Fibroblast of villous mesenchyme (primary cell): ENCODE data around the gene FARSA. TPM values are rescaled to one million over a fixed set of nuclear protein-coding genes. Genes with fewer than 3 reads are reported as not detected.
A peak's percentile ranks its signal among the peaks of the same experiment; 100 is the strongest.

Experiments used
- DNase-seq: peaks from one replicate; pipeline ENCODE4 v3.0.0-alpha.2; 2010; ENCODE audit warnings: low read depth
- H3K4me3 ChIP-seq: 2 replicates; pipeline ENCODE4 v1.5.1; 2011; ENCODE audit warnings: low read depth, mild to moderate bottlenecking, low read length
- total RNA-seq: library from RNA; depleted of rRNA; stranded (reverse); fragments of >200 nt; gene quantifications from 2 replicates; pipeline ENCODE4 v1.2.3, GENCODE V29; 2012
- TF ChIP-seq, protein P1 (sequence below): IDR thresholded peaks from 2 replicates; pipeline ENCODE4 v1.5.1; 2012; ENCODE audit warnings: low read depth, mild to moderate bottlenecking, low read length; ENCODE audit not compliant: insufficient read depth

The FARSA gene
- total RNA-seq, 1 donor = 65.2 TPM

DNA sequence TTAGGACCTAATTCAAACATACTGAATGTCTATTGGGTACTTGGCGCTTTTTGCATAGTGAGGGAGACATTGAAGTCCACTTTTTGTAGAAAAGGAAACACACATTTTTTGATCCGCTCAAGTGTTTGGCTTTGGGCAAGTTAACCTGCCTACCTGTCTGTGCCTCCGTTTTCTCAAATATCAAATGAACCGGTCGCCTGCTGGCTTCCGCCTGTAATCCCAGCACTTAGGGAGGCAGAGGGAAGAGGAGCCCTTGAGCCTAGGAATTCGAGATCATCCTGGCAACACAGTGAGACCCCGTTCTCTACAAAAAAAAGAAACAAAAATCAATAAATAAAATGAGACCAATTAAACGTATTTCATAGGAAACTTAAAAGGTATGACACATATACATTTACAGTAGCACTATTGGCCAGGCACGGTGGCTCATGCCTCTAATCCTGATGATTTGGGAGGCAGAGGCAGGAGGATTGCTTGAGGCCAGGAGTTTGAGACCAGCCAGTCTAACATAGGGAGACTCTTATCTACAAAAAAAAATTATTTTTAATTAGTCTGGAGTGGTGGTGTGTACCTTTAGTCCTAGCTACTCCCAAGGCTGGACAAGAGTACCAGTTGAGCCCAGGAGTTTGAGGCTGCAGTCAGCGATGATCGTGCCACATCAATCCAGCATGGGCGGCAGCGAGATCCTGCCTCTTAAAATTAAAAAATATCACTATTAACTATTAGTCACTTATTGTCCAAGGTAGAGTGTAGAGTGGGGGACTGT, 13.4 kb upstream of the FARSA start:
- no peak for DNase-seq
- TF ChIP-seq, protein P1, sequence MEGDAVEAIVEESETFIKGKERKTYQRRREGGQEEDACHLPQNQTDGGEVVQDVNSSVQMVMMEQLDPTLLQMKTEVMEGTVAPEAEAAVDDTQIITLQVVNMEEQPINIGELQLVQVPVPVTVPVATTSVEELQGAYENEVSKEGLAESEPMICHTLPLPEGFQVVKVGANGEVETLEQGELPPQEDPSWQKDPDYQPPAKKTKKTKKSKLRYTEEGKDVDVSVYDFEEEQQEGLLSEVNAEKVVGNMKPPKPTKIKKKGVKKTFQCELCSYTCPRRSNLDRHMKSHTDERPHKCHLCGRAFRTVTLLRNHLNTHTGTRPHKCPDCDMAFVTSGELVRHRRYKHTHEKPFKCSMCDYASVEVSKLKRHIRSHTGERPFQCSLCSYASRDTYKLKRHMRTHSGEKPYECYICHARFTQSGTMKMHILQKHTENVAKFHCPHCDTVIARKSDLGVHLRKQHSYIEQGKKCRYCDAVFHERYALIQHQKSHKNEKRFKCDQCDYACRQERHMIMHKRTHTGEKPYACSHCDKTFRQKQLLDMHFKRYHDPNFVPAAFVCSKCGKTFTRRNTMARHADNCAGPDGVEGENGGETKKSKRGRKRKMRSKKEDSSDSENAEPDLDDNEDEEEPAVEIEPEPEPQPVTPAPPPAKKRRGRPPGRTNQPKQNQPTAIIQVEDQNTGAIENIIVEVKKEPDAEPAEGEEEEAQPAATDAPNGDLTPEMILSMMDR = no peak
- peak overlapping the region; percentile 72 for H3K4me3 ChIP-seq

DNA sequence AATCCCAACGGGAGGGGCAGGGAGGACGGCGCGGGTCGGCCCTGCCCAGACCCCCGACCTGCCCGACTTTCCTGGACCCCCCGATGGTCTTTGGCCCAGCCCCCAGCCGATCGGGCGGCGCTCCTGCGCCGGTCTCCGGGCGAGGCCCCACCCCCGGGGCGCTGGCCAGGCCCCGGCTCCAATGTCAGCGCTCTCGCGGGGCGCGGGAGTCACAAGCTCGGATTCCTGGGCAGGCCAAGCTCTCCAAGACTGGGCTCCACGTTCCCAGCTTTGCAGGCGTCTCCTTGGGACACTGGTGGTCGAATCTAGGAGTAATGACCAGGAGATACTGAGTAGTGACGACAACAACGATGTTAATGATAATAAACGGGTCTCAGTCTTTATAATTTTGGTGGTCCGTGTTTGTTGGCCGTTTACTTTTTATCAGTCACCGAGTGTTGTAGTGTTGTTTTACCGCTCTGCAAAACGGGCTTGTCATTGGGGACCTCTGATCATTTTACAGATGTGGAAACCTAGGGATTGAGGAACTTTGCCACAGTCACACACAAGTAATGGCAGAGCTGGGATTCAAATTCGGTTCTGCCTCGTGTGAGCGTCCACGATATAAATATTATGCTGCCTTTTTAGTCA, 12.7 kb upstream of the FARSA start:
- H3K4me3 ChIP-seq = peak overlapping the region; percentile 72
- peak; percentile 85 for DNase-seq
- TF ChIP-seq, protein P1 = no peak

DNA sequence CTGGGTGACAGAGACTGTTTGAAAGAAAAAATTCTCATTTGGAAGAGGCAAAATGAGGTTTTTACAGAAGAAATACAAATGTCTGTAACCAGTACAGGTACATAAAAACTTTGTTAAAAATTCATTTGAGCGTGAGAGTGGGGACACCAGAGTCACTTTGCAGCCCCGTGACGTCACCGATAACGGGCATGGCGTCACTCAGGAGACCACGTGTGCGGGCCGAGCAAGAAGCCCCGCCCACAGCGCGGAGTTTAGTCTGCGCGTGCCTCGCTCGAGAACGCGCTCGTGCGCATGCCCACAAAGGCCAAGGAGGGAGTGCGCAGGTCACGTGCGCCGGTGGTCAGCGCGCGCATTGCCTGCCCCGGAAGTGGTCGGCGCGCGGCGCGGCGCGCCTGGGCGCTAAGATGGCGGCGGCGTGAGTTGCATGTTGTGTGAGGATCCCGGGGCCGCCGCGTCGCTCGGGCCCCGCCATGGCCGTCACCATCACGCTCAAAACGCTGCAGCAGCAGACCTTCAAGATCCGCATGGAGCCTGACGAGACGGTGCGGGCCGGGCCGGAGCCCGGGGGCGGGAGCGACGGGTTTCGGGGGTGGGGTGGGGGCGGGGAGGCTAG, 12.1 kb upstream of the FARSA start, which contains the start of gene RAD23A:
Gene RAD23A, plus strand, starts transcription at position 384 of the 613 bp plus-strand sequence. Its CDS starts 87 bp downstream, at position 471.
- peak within 1 kb of the TSS; percentile 72 for H3K4me3 ChIP-seq
- peak; percentile 99 for DNase-seq
- TF ChIP-seq, protein P1 = no peak

DNA sequence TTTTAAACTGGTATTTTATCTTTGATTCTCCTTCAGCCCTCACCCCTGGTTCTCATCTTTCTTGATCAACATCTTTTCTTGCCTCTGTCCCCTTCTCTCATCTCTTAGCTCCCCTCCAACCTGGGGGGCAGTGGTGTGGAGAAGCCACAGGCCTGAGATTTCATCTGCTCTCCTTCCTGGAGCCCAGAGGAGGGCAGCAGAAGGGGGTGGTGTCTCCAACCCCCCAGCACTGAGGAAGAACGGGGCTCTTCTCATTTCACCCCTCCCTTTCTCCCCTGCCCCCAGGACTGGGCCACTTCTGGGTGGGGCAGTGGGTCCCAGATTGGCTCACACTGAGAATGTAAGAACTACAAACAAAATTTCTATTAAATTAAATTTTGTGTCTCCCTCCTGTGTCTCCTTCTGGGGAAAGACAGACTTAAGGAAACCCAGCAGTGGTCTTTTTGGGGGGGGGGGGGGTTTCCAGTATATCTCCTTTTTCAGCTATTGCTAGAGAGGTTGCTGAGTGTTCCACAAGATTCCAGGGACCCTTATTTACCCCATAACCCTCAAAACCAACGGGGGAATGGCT, 10.7 kb upstream of the FARSA start:
- DNase-seq = no peak
- TF ChIP-seq, protein P1 = no peak
- H3K4me3 ChIP-seq = no peak overlapping the region

DNA sequence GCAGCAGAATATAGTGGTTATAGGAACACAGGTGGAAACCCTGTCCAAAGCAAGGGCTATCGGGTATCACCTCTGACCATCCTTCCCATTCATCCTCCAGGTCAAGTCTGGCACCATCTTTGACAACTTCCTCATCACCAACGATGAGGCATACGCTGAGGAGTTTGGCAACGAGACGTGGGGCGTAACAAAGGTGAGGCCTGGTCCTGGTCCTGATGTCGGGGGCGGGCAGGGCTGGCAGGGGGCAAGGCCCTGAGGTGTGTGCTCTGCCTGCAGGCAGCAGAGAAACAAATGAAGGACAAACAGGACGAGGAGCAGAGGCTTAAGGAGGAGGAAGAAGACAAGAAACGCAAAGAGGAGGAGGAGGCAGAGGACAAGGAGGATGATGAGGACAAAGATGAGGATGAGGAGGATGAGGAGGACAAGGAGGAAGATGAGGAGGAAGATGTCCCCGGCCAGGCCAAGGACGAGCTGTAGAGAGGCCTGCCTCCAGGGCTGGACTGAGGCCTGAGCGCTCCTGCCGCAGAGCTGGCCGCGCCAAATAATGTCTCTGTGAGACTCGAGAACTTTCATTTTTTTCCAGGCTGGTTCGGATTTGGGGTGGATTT, 10.0 kb upstream of the FARSA start:
- DNase-seq = no peak
- no peak overlapping the region for H3K4me3 ChIP-seq
- TF ChIP-seq, protein P1 = no peak

DNA sequence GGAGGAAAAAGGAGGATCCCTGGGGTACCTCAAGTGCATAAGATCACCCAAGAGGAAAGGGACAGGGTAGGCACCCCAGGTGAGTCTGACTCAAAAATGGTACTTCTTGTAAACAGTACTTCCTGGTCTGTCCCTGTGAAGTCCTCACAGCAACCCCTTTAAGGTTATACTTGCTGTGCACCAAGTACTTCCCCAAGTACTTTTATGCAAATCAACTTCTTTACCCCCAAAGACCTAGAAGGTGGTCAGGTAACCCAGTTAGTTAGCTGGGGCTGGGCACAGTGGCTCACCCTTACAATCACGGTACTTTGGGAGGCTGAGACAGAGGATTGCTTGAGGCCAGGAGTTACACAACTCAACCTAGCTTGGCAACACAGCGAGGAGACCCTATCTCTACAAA, 7.4 kb upstream of the FARSA start:
- peak overlapping the region; percentile 92 for H3K4me3 ChIP-seq
- no peak for DNase-seq

More for the DNA sequence above, 7.4 kb upstream of the FARSA start:
- TF ChIP-seq, protein P1 = no peak
